GM12878 (cell line): ENCODE results near the gene CDSN. TPM values are rescaled to one million over a fixed set of nuclear protein-coding genes. Genes with fewer than 3 reads are reported as not detected.

Experiments used
- ATAC-seq: fragments of 200-7000 bp; cut with Tn5 transposase; 3 replicates; pipeline ENCODE4 v1.9.1; 2020; ENCODE audit warnings: mild to moderate bottlenecking, moderate library complexity
- BruUV-seq: library from RNA; stranded (reverse); fragments of 400-500 nt; replicated peaks from 2 replicates; lab custom pipeline; 2021; lab: Mats Ljungman, UMichigan
- CTCF ChIA-PET: fragments of 300-600 bp; sonication (Branson Sonifier 250); formaldehyde crosslinking; extraction: SDS; loops from one replicate; lab custom pipeline; 2021; ENCODE audit warnings: inconsistent platforms; lab: Yijun Ruan, JAX
- POLR2A ChIA-PET: fragments of 350-600 bp; formaldehyde crosslinking; extraction: SDS; loops from one replicate; lab custom pipeline; 2021; ENCODE audit warnings: inconsistent platforms; lab: Charles Lee
- RAD21 ChIA-PET: fragments of 300-600 bp; sonication (Branson Sonifier 250); formaldehyde crosslinking; loops from one replicate; lab custom pipeline; 2023; ENCODE audit warnings: antibody characterized with exemption; ENCODE audit not compliant: unreplicated experiment; lab: Charles Lee
- SMC1A ChIA-PET: fragments of 300-600 bp; sonication (Branson Sonifier 250); formaldehyde crosslinking; loops from one replicate; lab custom pipeline; 2023; ENCODE audit not compliant: unreplicated experiment, uncharacterized antibody; lab: Charles Lee
- DNase-seq: peaks from one replicate; pipeline ENCODE4 v3.0.0-alpha.2; 2011; ENCODE audit warnings: low read depth, low spot score
- FAIRE-seq: peaks from 3 replicates; lab custom pipeline; 2011; peaks lifted over from hg19 to GRCh38; lab: Jason Lieb, UNC
- H2AFZ ChIP-seq: 2 replicates; pipeline ENCODE4 v1.6.0; 2011; ENCODE audit warnings: low read depth, low read length, control low read depth; ENCODE audit not compliant: control insufficient read depth
- H3K27ac ChIP-seq: 2 replicates; pipeline ENCODE4 v1.5.1; 2011; ENCODE audit warnings: control low read depth; ENCODE audit not compliant: control insufficient read depth, insufficient read depth
- H3K27me3 ChIP-seq, 2 experiments: replicated peaks in 1 of 2; 2 replicates each; pipeline versions ENCODE4 v1.6.0 to v1.6.1; 2011; ENCODE audit warnings: low read length in 1 of 2; ENCODE audit not compliant: control insufficient read depth in 2 of 2, insufficient read depth in 2 of 2
- H3K36me3 ChIP-seq, 2 experiments: 2 replicates each; pipeline ENCODE4 v1.5.1; 2011; ENCODE audit warnings: low read length in 1 of 2; ENCODE audit not compliant: control insufficient read depth in 2 of 2, insufficient read depth in 2 of 2
- H3K4me1 ChIP-seq: 2 replicates; pipeline ENCODE4 v1.6.1; 2011; ENCODE audit warnings: mild to moderate bottlenecking, low read length, moderate library complexity, mixed read lengths; ENCODE audit not compliant: control insufficient read depth, insufficient read depth
- H3K4me2 ChIP-seq: 2 replicates; pipeline ENCODE4 v1.6.0; 2011; ENCODE audit warnings: control low read depth; ENCODE audit not compliant: control insufficient read depth, insufficient read depth
- H3K4me3 ChIP-seq: fragments of 200-600 bp; sonication (generic); 2 replicates; pipeline ENCODE4 v1.5.1; 2016
- H3K79me2 ChIP-seq: 2 replicates; pipeline ENCODE4 v1.6.0; 2011; ENCODE audit warnings: low read length; ENCODE audit not compliant: control insufficient read depth, insufficient read depth
- H3K9ac ChIP-seq: 2 replicates; pipeline ENCODE4 v1.8.0; 2011; ENCODE audit warnings: low read length, control low read depth, mixed read lengths; ENCODE audit not compliant: control insufficient read depth, insufficient read depth
- H3K9me3 ChIP-seq: replicated peaks from 3 replicates; pipeline ENCODE4 v1.5.1; 2011; ENCODE audit warnings: mild to moderate bottlenecking, low read length; ENCODE audit not compliant: control insufficient read depth, insufficient read depth
- H4K20me1 ChIP-seq: 2 replicates; pipeline ENCODE4 v1.6.0; 2011; ENCODE audit not compliant: control insufficient read depth, insufficient read depth
- CEBPB ChIP-seq, 2 experiments: fragments of 150-350 bp in 1 of 2; IDR thresholded peaks; 2 replicates each; pipeline ENCODE4 v1.6.1; 2012 to 2014; ENCODE audit warnings: low read depth in 2 of 2, low read length in 2 of 2, borderline replicate concordance in 1 of 2, inconsistent platforms in 1 of 2
- CHD4 ChIP-seq: fragments of 200-600 bp; sonication (generic); IDR thresholded peaks from 2 replicates; pipeline ENCODE4 v1.6.1; 2016; ENCODE audit warnings: mild to moderate bottlenecking
- CUX1 ChIP-seq: IDR thresholded peaks from 2 replicates; pipeline ENCODE4 v1.6.1; 2012; ENCODE audit warnings: improper control_type of control experiment, low read depth, low read length; ENCODE audit not compliant: insufficient replicate concordance
- DPF2 ChIP-seq: fragments of 450-650 bp; IDR thresholded peaks from 2 replicates; pipeline ENCODE4 v1.6.1; 2017; ENCODE audit warnings: mild to moderate bottlenecking
- FOS ChIP-seq: IDR thresholded peaks from 3 replicates; pipeline ENCODE4 v1.6.1; 2011; ENCODE audit warnings: borderline replicate concordance; ENCODE audit not compliant: insufficient read length; ENCODE audit errors: extremely low read depth
- HDAC6 ChIP-seq: fragments of 200-600 bp; sonication (generic); IDR thresholded peaks from one replicate; pipeline ENCODE4 v1.8.0; 2017; ENCODE audit warnings: antibody characterized with exemption; ENCODE audit not compliant: unreplicated experiment
- RAD21 ChIP-seq: IDR thresholded peaks from 2 replicates; pipeline ENCODE4 v1.6.1; 2011; ENCODE audit warnings: mild to moderate bottlenecking, low read depth, low read length, moderate library complexity; ENCODE audit not compliant: insufficient read depth
- RB1 ChIP-seq: fragments of 450-650 bp; formaldehyde crosslinking; IDR thresholded peaks from 2 replicates; pipeline ENCODE4 v1.6.1; 2017; ENCODE audit warnings: mild to moderate bottlenecking, borderline replicate concordance
- SMC3 ChIP-seq: IDR thresholded peaks from 2 replicates; pipeline ENCODE4 v1.6.1; 2011; ENCODE audit warnings: low read length, improper control_type of control experiment, borderline replicate concordance
- SRF ChIP-seq, 2 experiments: IDR thresholded peaks; 2 replicates each; pipeline ENCODE4 v1.6.1; 2011; ENCODE audit warnings: low read depth in 2 of 2, low read length in 2 of 2, mild to moderate bottlenecking in 1 of 2, moderate library complexity in 1 of 2
- ZBTB11 ChIP-seq: fragments of 450-650 bp; formaldehyde crosslinking; IDR thresholded peaks from 2 replicates; pipeline ENCODE4 v1.5.0; 2022; ENCODE audit warnings: mild to moderate bottlenecking, missing genetic modification characterization
- ZBTB33 ChIP-seq: fragments of 450-650 bp; IDR thresholded peaks from 2 replicates; pipeline ENCODE4 v1.6.1; 2017; ENCODE audit warnings: mild to moderate bottlenecking
- WGBS: methylation state at CpG from one replicate; pipeline ENCODE4 v1.1.6; 2016; ENCODE audit warnings: low lambda C conversion rate; ENCODE audit not compliant: insufficient replicate concordance, insufficient coverage; ENCODE audit errors: missing lambda C conversion rate; 5-methylcytosine and 5-hydroxymethylcytosine counted together
- in situ Hi-C: fragments of 300-500 bp; cut with MboI; formaldehyde crosslinking; loops from 9 replicates; pipeline ENCODE4 v1.14.3; 2018; ENCODE audit warnings: mixed read lengths
- intact Hi-C: fragments of 100-400 bp; cut with micrococcal nuclease; formaldehyde crosslinking; loops from one replicate; pipeline ENCODE4 v1.14.2; 2022; ENCODE audit not compliant: unreplicated experiment
- polyA plus RNA-seq, 11 experiments: library from polyadenylated mRNA; depleted of rRNA in 4 of 11; unstranded in 6 of 11; stranded (reverse) in 5 of 11; fragments of >200 nt; fragmentation: Nextera tagmentation in 4 of 11; fragmentation: Illumina TruSeq in 1 of 11; extraction: Ambion mirVana in 4 of 11; extraction: Trizol in 1 of 11; gene quantifications; 1 replicate in 1 of 11; 2 replicates in 10 of 11; pipeline versions ENCODE4 v1.2.1 to v1.2.3, GENCODE V29; 2011 to 2016; ENCODE audit warnings: inconsistent platforms in 2 of 11, missing spikeins in 2 of 11, low read depth in 1 of 11
- total RNA-seq, 4 experiments: library from RNA; depleted of rRNA in 3 of 4; stranded (reverse); fragments of >200 nt in 3 of 4; fragmentation: Illumina TruSeq in 1 of 4; extraction: Trizol in 1 of 4; gene quantifications; 2 replicates each; pipeline versions ENCODE4 v1.2.1 to v1.2.3, GENCODE V29; 2013 to 2021

The CDSN gene
- total and polyA plus RNA-seq, 10 of the 15 experiments (the other 5 are each of a cell fraction or from before 2014, with no cell fraction given) = 0.01 TPM; not detected in 9

GRCh38 chr6:31068669-31069340, 51.4 kb downstream of the CDSN start:
- intact Hi-C loops = loop anchor here (1.0 kb wide), 1 partner anchor 154 kb away; no protein-coding TSS in a partner anchor
- ChIA-PET CTCF (interaction anchor here (0.6 to 3.5 kb wide), 25 partner anchors 8 to 527 kb away, joined by 3 to 115 read pairs (median 4); partner anchors contain the start of gene VARS2), SMC1A (interaction anchor here (0.6 to 3.5 kb wide), 5 partner anchors 10 to 247 kb away, joined by 3 to 43 read pairs (median 3); partner anchors contain the start of gene VARS2), RAD21 (interaction anchor here (2.4 to 2.9 kb wide), 3 partner anchors 11 to 156 kb away, joined by 13 to 29 read pairs (median 26); partner anchors contain the start of gene VARS2), POLR2A (no interaction called here)
- no peaks in the 10 kb centered on the region for H4K20me1 ChIP-seq
- no peak overlapping the region for H3K4me2 ChIP-seq
- no peaks in the 10 kb centered on the region for H3K36me3 ChIP-seq
- BruUV-seq = no TSS peak
- no peak overlapping the region for H3K4me3 ChIP-seq
- FAIRE-seq (peak; percentile 98), DNase-seq (no peak), ATAC-seq (peak; percentile 99)
- no peaks in the 10 kb centered on the region for H3K27me3 ChIP-seq
- H3K4me1 ChIP-seq = no peaks in the 10 kb centered on the region; the same call in 1 of the 2 replicates
- in situ Hi-C loops = no loop called here
- no peak overlapping the region for H2AFZ ChIP-seq
- H3K9me3 ChIP-seq = no peaks in the 10 kb centered on the region
- H3K79me2 ChIP-seq = no peaks in the 10 kb centered on the region
- no peak overlapping the region for H3K27ac ChIP-seq
- no peak overlapping the region for H3K9ac ChIP-seq
- WGBS = 46% methylated on average over 13 of the region's 13 CpGs
- TF ChIP-seq ZBTB33 (no peak), CUX1 (no peak), ZBTB11 (no peak), RB1 (peak; percentile 71; the same call in 1 of the 2 replicates), SRF (IDR thresholded peaks at IDR 0.05; ENCODE audit: low read depth in 2 of 2, low read length in 2 of 2) (peak; percentile 36 to 70; a peak in 2 of 4 replicates), RAD21 (peak; percentile 76), CHD4 (no peak), SMC3 (peak; percentile 80), DPF2 (no peak), HDAC6 (no peak), CEBPB (IDR thresholded peaks at IDR 0.05; ENCODE audit: borderline replicate concordance in 1 of 2, low read depth in 2 of 2, low read length in 2 of 2) (no peak), FOS (no peak)
